Sciatic nerve (tissue), 2 donors: ENCODE measurements around the gene ZNF445. TPM values are rescaled to one million over a fixed set of nuclear protein-coding genes. Genes with fewer than 3 reads are reported as not detected.
"Not testable (repeated sequence)": the region's sequence is repeated elsewhere in the genome, so short reads cannot be mapped to it uniquely, and the experiment has no call there.

ENCODE experiments used
- ATAC-seq: fragments of 200-7000 bp; cut with Tn5 transposase; one replicate; pipeline ENCODE4 v1.9.1; 2020; ENCODE audit warnings: mild to moderate bottlenecking, moderate library complexity
- DNase-seq: peaks from one replicate; pipeline ENCODE4 v3.0.0-alpha.2; 2020; ENCODE audit warnings: low spot score
- intact Hi-C: fragments of 100-400 bp; cut with DNase I; formaldehyde crosslinking; loops from one replicate; pipeline ENCODE4 v1.14.2; 2022
- total RNA-seq: library from RNA; stranded (reverse); fragmentation: NEBNext Ultra II Directional; extraction: Animal tissue kit (Norgen Biotek cat#: 25700); gene quantifications from one replicate; pipeline ENCODE4 v1.2.1, GENCODE V29; 2021
- donor health status: DM: no; HTN: no; CAD: no.
- donor health status: DM: no; HTN: no; CAD: no.

The ZNF445 gene
- total RNA-seq, 1 donor from 2014 or later = 27.6 TPM

DNA sequence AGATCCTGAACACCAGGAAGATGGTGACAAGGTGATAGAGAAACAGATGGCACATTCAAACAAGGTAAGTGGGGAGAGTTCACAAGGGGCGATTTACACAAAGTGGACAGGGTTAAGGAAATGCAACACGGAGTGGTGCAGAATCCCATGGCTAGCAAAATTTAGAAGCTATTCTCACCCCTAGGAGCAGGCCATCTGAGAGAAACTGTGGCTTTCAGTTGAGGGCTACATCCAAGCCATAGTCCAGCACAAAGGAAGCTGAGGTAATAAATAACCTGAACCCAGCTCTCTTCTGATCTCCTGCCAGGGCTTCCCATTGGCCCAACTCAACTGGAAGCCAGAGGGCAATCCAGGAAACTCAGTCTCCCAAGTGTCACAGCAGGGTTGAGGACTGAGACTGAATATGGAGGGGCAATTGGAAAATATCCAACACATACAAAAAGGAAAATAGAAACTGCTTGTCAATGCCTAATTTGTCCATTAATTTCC is 1.2 kb upstream of the ZNF445 start:
- no peak for DNase-seq
- no peak for ATAC-seq
- intact Hi-C loops = no loop called here

DNA sequence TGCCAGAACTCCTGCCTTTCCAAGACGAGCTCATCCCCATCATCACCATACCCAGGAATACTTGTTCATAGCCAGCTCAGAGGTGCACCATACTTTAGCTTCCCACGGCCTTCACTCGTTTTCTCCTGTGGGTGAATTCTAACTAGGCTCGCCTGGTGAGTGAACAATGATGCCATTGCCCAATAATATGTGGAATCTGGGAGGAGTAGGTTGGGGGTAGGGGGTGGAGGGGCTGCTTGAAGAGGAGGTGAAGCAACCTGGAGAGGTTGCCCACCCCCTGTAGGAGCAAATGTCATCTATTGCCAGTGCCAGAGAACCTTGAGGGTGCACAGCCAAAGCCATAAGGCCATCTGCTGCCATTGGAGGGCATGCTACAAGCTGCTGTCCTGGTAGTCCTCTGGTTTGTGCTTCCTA is 592 bp upstream of the ZNF445 start:
- intact Hi-C loops = no loop called here
- DNase-seq (no peak), ATAC-seq (peak; percentile 28)

DNA sequence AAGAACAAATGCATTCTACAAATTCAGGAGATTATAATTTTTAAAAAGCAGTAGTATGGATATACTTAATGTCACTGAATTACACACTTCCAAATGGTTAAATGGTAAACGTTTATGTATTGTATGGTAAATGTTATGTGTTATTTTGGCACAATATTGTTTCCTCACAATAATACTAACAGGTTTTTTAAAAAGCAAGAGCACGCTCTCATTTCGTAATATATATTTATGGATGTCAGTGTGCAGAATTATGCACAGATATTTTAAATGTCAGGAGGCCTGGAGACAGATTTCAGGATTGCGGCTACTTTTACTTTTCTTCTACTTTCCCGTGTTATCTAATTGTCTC is 533 bp downstream of the ZNF445 start:
- DNase-seq (no peak), ATAC-seq (no peak)
- intact Hi-C loops = no loop called here

DNA sequence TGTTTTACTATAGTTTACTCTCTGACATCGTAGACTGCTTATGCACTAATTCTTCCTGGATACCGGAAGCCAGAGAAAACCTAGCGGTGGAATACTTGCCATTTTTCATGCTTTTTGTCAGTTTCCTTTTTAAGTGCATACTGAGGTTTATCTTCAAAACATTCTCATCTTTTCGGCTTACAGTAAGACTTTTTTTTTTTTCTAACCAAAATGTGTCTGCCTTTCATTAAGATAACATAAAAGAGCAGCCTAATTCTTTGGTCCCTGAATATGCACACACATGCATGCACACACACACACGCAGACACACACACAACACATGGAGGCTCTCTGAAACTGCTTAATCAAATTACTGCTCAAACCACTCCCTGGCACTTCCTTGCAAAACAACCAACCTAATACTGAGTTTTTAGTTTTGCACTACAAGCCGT is 1.3 kb downstream of the ZNF445 start:
- no peak for ATAC-seq
- intact Hi-C loops = no loop called here
- DNase-seq = no peak

DNA sequence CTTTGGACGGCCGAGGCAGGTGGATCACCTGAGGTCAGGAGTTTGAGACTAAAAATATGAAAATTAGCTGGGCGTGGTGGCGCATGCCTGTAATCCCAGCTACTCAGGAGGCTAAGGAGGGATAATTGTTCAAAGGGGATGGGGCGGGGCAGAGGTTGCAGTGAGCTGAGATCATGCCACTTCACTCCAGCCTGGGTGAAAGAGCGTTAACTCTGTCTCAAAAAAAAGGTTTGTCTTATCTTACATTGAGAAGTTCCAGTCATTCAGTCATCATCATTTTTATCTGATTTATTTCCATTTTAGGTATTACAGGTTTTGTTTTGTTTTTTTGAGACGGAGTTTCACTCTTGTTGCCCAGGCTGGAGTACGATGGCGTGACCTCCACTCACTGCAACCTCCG is 2.6 kb downstream of the ZNF445 start:
- ATAC-seq, DNase-seq, intact Hi-C loops: not testable (repeated sequence)

DNA sequence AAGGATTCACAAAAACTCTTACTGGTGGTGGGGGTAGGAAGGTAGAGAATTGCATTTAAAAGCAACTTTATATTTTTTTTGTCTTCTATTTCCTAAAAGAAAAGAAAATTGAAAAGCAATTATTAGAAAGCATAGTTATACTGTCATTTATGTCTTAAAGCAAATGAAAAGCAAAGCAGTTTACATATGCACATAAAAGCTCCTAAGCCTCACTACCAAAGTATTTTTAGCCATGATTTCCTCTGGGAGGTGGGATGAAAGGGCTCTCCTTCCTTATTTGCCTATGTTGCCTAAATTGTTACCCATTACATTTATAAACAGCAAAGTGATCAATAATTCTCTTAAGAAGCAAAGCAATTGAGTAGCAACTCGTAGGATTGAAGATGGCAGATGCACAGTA is 7.0 kb downstream of the ZNF445 start:
- intact Hi-C loops = no loop called here

DNA sequence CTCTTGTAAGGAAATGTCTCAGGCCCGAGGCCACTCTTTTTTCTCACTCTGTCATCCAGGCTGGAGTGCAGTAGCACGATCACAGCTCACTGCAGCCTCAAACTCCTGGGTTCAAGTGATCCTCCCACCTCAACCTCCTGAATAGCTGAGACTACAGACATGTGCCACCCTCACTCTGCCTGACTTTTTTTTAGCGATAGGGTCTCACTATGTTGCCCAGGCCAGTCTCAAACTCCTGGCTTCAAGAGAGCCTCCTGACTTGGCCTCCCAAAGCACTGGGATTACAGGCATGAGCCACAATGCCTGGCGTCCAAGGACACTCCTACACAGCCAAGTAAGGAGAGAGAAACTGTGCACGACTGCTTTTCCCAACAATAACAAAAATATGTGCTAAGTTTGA is 7.6 kb downstream of the ZNF445 start:
- ATAC-seq = no peak
- intact Hi-C loops = no loop called here

More for the DNA sequence above, 7.0 kb downstream of the ZNF445 start:
- ATAC-seq = no peak
- no peak for DNase-seq

DNA sequence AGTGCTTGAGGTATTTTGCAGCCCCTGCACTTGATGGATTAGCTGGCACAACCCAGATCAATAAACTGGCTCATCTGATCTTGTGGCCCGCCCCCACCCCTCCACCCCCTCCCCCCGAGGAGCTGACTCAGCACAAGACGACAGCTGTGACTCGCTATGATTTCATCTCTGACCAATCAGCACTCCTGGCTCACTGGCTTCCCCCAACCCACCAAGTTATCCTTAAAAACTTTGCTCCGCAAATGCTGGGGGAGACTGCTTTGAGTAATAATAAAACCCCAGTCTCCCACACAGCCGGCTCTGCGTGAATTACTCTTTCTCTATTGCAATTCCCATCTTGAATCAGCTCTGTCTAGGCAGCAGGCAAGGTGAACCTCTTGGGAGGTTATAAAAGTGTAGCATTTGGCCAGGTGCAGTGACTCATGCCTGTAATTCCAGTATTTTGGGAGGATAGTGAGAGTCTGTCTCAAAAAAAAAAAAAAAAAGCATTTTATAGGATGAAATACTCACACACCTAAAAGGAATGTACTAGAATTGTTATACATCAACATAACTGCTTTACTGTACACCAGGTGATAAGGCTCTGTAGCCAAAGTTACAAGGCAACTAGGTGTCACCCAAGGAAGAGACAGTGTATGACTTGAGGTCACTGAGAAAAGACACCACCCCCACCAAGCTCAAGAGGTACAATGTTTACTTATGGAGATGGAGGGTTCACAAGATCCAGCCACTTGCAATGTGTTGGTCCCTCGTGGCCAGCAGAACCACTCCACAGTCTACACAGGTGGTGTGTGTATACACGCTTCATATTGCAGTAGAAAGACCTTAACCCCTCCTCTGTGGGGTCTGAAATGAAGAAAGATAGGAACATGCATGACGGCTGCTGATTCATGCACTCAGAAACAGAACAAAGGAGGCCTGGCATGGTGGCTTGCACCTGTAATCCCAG is 8.6 kb downstream of the ZNF445 start:
- no peak for DNase-seq

More for the DNA sequence above, 7.6 kb downstream of the ZNF445 start:
- no peak for DNase-seq

DNA sequence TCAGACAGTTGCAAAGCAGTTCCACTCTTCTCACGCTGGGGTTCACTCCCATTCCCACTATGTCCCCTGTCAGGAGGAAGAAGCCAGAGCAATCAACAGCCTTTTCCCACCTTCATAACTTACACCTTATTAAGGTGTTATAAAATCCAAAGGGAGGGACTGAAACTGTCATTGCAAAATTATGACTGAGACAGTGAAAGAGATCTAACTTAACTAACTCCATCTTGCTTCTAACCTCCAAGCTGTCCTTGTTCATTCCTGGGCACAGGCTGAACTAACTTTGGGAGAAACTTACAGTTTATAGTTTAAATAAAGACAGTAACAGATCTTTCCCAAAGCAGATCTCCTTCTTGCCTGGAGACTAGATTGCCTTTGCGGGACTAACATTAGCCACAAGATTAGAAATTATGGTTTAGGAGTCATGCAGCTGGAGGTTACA is 9.4 kb downstream of the ZNF445 start:
- ATAC-seq, DNase-seq, intact Hi-C loops: not testable (repeated sequence)

More for the DNA sequence above, 8.6 kb downstream of the ZNF445 start:
- ATAC-seq = no peak
- intact Hi-C loops = no loop called here

DNA sequence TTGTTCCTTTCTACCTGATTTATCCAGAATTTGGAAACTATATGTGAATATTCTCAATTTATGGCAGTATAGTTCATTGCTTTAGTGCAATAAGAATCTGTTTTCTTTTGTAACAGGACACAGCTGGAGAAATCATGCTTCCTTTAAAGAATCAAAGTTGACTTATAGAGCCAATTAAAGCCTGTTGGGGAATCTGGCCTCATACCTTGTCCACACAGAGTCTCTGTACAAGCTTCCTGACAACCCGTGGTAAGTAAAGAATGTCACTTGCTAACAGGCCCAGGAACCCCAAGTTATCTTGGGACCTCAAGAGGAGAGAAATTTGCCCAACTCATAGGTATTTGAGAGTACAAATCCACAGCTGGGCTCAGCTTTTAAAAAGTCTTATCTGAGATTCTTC is 10.2 kb downstream of the ZNF445 start:
- no peak for DNase-seq
- ATAC-seq = no peak
- intact Hi-C loops = no loop called here

DNA sequence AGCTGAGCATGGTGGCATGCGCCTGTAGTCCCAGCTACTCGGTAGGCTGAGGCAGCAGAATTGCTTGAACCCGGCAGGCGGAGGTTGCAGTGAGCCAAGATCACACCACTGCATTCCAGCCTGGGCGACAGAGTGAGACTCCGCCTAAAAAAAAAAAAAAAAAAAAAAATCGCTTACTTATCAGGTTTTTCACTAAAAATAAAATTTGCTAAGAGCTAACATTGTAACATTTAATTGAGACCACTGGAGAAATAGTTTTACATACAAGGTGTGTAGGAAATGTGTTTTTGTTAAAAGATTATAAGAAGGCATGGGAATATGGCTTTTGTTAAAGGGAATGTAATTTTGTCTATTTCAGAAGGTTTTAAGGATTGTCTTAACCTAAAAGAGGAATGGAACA is 12.6 kb downstream of the ZNF445 start:
- ATAC-seq, DNase-seq, intact Hi-C loops: not testable (repeated sequence)

DNA sequence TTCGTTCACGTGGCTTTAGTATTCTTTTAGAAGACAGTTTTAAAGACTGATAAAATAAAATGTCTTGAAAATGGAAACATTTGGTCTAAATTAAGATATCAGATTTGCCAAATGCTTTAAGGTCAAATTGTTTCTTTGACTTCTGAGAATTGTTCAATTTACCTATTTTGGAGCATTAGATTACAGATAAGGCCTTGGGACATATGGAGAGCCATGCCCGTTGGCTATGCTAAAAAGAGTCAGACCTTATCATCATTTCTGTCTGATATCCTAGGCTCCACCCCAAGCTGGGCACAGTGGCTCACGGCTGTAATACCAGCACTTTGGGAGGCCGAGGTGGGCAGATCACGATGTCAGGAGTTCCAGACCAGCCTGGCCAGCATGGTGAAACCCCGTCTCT is 13.0 kb downstream of the ZNF445 start:
- DNase-seq = no peak

DNA sequence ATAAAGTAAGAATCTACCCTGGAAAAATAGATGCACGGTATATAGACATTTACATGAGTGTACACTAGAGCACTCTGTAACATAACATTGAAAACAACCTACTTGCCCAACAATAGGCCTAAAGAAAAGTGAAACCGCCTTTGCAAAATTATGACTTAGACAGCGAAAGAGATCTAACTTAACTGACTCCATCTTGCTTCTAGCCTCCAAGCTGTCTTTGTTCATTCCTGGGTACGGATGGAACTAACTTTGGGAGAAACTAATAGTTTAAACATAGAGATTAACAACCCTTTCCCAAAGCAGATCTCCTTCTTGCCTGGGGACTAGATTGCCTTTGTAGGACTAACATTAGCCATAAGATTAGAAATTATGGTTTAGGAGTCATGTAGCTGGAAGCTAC is 17.4 kb downstream of the ZNF445 start:
- DNase-seq, intact Hi-C loops, ATAC-seq: not testable (repeated sequence)

More for the DNA sequence above, 13.0 kb downstream of the ZNF445 start:
- intact Hi-C loops = no loop called here
- no peak for ATAC-seq

DNA sequence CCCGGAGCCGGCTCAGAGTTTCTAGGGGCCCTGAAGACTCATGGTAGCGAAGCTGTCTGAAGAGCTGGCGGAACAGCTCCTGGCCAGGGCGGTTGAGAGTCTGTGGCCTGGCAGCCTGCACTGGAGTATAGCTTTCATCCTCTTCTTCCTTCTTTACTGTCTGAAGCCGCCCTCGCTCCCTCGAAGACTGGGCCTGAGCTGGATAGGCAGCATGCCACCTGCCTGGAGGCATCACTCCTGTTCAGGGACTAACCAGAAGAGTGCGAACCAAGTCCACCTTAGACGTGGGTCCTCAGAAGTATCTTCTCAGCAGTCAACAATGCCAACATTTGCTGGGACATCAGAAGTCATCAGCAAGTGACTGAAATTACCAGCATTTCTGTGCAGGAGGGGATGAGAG is 22.2 kb downstream of the ZNF445 start:
- ATAC-seq (no peak), DNase-seq (no peak)
- intact Hi-C loops = no loop called here

DNA sequence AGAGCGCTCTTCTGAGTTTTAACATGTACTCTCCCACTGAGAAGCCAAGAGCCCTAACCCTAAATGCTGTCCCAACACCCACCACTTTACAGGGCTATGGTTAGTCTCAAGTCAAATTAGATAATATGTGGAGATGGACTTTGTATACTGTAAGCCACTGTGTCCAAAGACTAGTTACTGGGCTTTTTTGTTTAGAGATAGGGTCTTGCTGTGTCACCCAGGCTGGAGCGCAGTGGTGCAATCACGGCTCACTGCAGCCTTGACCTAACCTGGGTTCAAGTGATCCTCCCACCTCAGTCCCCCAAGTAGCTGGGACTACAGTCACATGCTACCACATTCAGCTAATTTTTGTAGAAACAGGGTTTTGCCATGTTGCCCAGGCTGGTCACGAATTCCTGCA is 23.2 kb downstream of the ZNF445 start:
- intact Hi-C loops = no loop called here
- DNase-seq = no peak
- no peak for ATAC-seq

DNA sequence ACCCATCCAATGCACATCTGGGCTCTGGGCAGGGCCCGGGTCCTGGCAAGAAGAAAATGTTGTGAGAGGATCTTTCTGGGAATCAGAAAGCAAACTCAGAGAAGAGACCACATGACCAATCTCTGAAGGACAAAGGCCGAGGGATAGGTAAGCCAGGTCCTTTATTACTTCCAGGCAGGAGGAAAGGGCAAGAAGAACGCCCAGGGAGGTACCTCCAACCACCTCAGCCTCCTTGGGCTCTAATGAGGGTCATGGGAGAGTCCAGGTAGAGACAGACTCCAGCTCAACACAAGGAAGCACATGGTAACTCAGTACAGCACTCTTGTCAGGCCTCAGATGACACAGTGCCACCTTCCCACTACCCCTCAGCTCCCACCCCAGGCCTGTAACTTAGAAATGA is 26.0 kb downstream of the ZNF445 start:
- ATAC-seq = no peak
- intact Hi-C loops = no loop called here
- DNase-seq = no peak

DNA sequence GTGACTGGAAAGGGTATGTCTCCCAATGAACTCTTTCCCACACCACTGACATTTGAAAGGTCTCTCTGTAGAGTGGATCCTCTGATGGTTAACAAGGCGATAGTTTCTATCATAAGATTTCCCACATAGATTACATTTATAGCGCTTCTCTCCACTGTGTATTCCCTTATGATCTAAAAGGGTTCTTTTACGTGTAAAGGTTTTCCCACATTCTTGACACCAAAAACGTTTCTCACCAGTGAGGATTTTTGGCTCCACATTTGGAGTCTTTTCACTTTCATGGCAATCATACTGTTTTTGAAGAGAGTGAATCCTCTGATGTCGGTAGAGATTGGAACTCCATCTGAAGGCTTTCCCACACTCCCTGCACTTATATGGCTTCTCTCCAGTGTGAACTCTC is 30.5 kb downstream of the ZNF445 start:
- intact Hi-C loops = no loop called here
- DNase-seq (no peak), ATAC-seq (no peak)

DNA sequence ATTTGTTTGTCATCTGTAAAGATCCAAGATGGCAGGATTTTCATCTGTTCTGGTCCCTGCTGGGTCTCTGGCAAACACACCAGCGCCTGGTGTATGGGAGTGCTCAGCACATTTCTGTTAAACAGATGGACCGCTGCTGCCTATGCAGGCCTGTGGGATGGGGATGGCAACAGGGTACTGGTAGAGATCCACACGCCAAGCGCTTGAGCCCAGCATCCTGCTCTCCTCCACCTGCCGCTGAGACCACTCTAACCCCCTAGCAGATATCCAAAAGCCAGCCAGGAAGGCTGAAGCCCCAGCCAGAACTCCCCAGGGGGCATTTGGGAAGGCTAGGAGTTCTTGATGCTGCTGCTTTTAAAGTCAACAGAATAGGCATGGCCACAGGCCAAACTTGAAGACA is 31.7 kb downstream of the ZNF445 start:
- intact Hi-C loops = no loop called here
- DNase-seq = no peak
- no peak for ATAC-seq

DNA sequence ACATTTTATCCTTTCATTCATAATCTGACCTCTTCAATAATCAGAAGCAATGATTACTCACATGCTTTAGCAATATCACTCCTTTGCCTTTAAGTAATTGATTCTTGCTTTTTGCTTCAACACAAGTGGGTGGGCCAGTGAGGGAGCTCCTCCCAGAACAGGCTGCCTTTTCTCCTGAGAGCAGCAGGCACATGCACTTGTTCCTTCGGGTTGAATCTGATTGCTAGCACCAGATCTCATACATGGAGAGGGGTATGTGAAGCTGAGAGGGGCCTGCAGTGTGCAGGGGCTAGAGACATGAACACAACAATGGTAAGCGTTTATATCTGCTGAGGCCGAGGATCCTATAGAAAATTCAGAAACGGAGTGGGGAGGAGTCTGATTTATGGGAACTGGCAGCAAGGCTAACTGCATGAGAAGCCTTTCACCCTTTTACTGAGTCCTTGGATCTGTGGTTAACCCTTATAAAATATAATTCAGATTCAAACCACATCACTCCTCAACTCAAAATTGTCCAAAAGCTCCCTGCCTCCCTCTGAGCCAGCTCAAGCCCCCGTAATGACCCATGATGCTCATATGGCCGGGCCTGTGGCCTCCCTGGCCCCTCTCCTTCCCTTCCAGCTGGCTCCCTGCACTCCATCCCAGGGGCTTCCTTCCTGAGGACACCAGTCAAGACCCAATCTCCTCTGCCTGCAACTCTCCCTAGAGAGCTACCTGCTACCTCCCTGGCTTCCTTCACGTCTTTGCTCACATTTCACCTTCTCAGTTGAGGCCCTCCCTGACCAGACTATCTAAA is 32.4 kb downstream of the ZNF445 start:
- intact Hi-C loops = no loop called here
- ATAC-seq (no peak), DNase-seq (no peak)

DNA sequence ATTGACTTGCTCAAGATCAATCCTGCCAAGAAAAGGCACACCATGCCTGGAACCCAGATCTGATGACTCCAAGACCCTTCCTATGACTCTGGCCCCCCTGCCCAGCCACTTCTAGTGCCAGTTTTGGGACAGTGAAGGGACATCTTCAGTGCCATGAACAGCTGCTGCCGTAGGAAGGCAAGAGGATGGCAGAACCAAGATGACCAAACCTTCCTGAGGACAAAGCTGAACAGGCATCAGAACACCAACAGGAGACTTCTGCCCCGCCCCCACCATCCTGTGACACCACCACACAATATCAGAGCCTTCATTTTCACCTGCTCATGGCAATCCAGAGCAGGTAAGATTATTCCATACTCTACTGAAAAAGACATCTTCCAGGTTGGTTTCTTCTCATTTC is 33.0 kb downstream of the ZNF445 start:
- no peak for ATAC-seq
- intact Hi-C loops = no loop called here
- DNase-seq = no peak
